ENCODE measurements around the gene TNFRSF8. TPM values are rescaled to one million over a fixed set of nuclear protein-coding genes. Genes with fewer than 3 reads are reported as not detected.
A peak's percentile ranks its signal among the peaks of the same experiment; 100 is the strongest.

TNFRSF8 gene
- total and polyA plus RNA-seq, 2 donors (not counting 1 experiment from before 2014, with no cell fraction given), result 0.36 to 0.57 TPM

GRCh38 chr1:12148958-12149790, 86.1 kb downstream of the TNFRSF8 start:
- WGBS (ENCODE audit: insufficient coverage), result 0% methylated on average over 2 of the region's 5 CpGs
- H3K4me3 ChIP-seq (ENCODE audit: control extremely low read depth in 1 of 5, extremely low read depth in 1 of 5, insufficient read depth in 1 of 5, low read depth in 2 of 5, low read length in 4 of 5), result peak overlapping the region in 3 of 5 experiments; percentile 1 to 47 (median 3)

More at GRCh38 chr1:12148958-12149790, 86.1 kb downstream of the TNFRSF8 start:
- peak overlapping the region; percentile 65 for H3K4me3 Mint-ChIP-seq
- no peaks in the 10 kb centered on the region for H3K27me3 Mint-ChIP-seq
- peaks cover 89% of the 10 kb centered on the region for H3K4me1 Mint-ChIP-seq
- Histone ChIP-seq H3K27me3 (replicated peaks in 1 of 4; ENCODE audit: control extremely low read depth in 1 of 4, control insufficient read depth in 3 of 4, insufficient read depth in 4 of 4, low read length in 3 of 4) (no peaks in the 10 kb centered on the region), H4K20me1 (ENCODE audit: control insufficient read depth, insufficient read depth, low read length, poor library complexity, severe bottlenecking) (no peaks in the 10 kb centered on the region), H3K4me1 (ENCODE audit: control insufficient read depth in 2 of 2, insufficient read depth in 2 of 2, low read length in 2 of 2) (peaks cover 89 to 100% of the 10 kb centered on the region in 2 donors), H3K9ac (ENCODE audit: low read length) (peak overlapping the region; percentile 24), H3K36me3 (replicated peaks in 1 of 2; ENCODE audit: control extremely low read depth in 1 of 2, control insufficient read depth in 1 of 2, extremely low read depth in 1 of 2, insufficient read depth in 2 of 2, low read length in 1 of 2) (no peaks in the 10 kb centered on the region), H3K9me3 (ENCODE audit: control extremely low read depth in 1 of 3, control insufficient read depth in 2 of 3, insufficient read depth in 1 of 3, low read length in 2 of 3) (peaks cover 0 to 17% (median 0%) of the 10 kb centered on the region in 3 donors), H3K4me2 (replicated peaks; ENCODE audit: low read depth, low read length, poor library complexity, severe bottlenecking) (peak overlapping the region; percentile 72), H3K27ac (ENCODE audit: low read length in 2 of 2) (peak overlapping the region; percentile 93), H3K79me2 (ENCODE audit: control insufficient read depth, insufficient read depth, low read length) (no peaks in the 10 kb centered on the region), H2AFZ (ENCODE audit: insufficient read depth, low read depth, low read length, poor library complexity, severe bottlenecking) (no peak overlapping the region)
- no peaks in the 10 kb centered on the region for H3K9me3 Mint-ChIP-seq (ENCODE audit: insufficient read depth)
- peak; percentile 37 for ATAC-seq (ENCODE audit: low read depth)
- peak; percentile 65 for DNase-seq
- CTCF ChIA-PET, result interaction anchor here (1.1 to 15.1 kb wide), 14 partner anchors 9 to 127 kb away, joined by 3 to 169 read pairs (median 6); partner anchors contain the start of gene TNFRSF1B
- POLR2A ChIA-PET, result interaction anchor here (0.6 to 5.2 kb wide), 8 partner anchors 7 to 239 kb away, joined by 3 to 30 read pairs (median 6); partner anchors contain the start of gene TNFRSF1B
- intact Hi-C loops (cut with micrococcal nuclease), result no loop called here
- H3K27ac Mint-ChIP-seq, result peak overlapping the region; percentile 92
- TF ChIP-seq EZH2 (IDR thresholded peaks at IDR 0.05; ENCODE audit: borderline replicate concordance, insufficient read depth, low read depth, low read length, poor library complexity, severe bottlenecking) (no peak), CTCF (IDR thresholded peaks at IDR 0.05) (no peak)
